Posterior vena cava (tissue), 2 donors: ENCODE measurements around the gene HTR6. TPM values are rescaled to one million over a fixed set of nuclear protein-coding genes. Genes with fewer than 3 reads are reported as not detected.
"Not testable (repeated sequence)": the region's sequence is repeated elsewhere in the genome, so short reads cannot be mapped to it uniquely, and the experiment has no call there.

Source experiments
- DNase-seq: peaks from one replicate; pipeline ENCODE4 v3.0.0-alpha.2; 2020; ENCODE audit warnings: low spot score
- intact Hi-C, 2 donors: fragments of 100-400 bp; cut with DNase I; formaldehyde crosslinking; loops; one replicate each; pipeline versions ENCODE4 v1.14.1 to v1.14.2; 2022 to 2023
- long read RNA-seq, 2 donors: library from polyadenylated mRNA; unstranded; transcript quantifications; one replicate each; pipeline ENCODE4 v2.0.0, GENCODE V29; 2020 to 2021
- total RNA-seq, 2 donors: library from RNA; stranded (reverse); fragmentation: NEBNext Ultra II Directional; extraction: Animal tissue kit (Norgen Biotek cat#: 25700); gene quantifications; one replicate each; pipeline ENCODE4 v1.2.1, GENCODE V29; 2021
- donor health status: DM: yes; HTN: yes; CAD: no.
- donor health status: DM: yes; HTN: yes; CAD: no.

Gene HTR6
- total RNA-seq: not detected
- long read RNA-seq, donor 1: 0 reads
- long read RNA-seq, donor 2: 0 reads

GRCh38 chr1:19664453-19665185 is at the start of gene HTR6:
TSS of gene HTR6 (plus strand) at chr1:19664875. CDS start at chr1:19665754, 879 bp downstream.
- no peak for DNase-seq
- intact Hi-C loops: no loop called here

- intact Hi-C loops: no loop called here
Measured at GRCh38 chr1:19615438-19615837, 49.2 kb upstream of the HTR6 start.

GRCh38 chr1:19616489-19616888 is 48.2 kb upstream of the HTR6 start:
- intact Hi-C loops: no loop called here
- no peak for DNase-seq

More at GRCh38 chr1:19615438-19615837, 49.2 kb upstream of the HTR6 start:
- no peak for DNase-seq

- intact Hi-C loops: no loop called here
Measured at GRCh38 chr1:19617376-19617775, 47.3 kb upstream of the HTR6 start.

GRCh38 chr1:19618428-19618827 is 46.2 kb upstream of the HTR6 start:
- intact Hi-C loops: no loop called here
- no peak for DNase-seq

More at GRCh38 chr1:19617376-19617775, 47.3 kb upstream of the HTR6 start:
- no peak for DNase-seq

GRCh38 chr1:19619697-19620384 is 44.8 kb upstream of the HTR6 start:
- no peak for DNase-seq
- intact Hi-C loops: no loop called here

- DNase-seq: no peak
- intact Hi-C loops: no loop called here
Measured at GRCh38 chr1:19620786-19621185, 43.9 kb upstream of the HTR6 start.

GRCh38 chr1:19621274-19621950 is 43.3 kb upstream of the HTR6 start:
- intact Hi-C loops: no loop called here
- no peak for DNase-seq

GRCh38 chr1:19622204-19622603 is 42.5 kb upstream of the HTR6 start:
- intact Hi-C loops: no loop called here

GRCh38 chr1:19623523-19623922 is 41.2 kb upstream of the HTR6 start:
- intact Hi-C loops: no loop called here
- no peak for DNase-seq

More at GRCh38 chr1:19622204-19622603, 42.5 kb upstream of the HTR6 start:
- DNase-seq: no peak

GRCh38 chr1:19625291-19625937 is 39.3 kb upstream of the HTR6 start:
- intact Hi-C loops: no loop called here
- DNase-seq: no peak

- intact Hi-C loops: no loop called here
- DNase-seq: no peak
Measured at GRCh38 chr1:19628879-19629278, 35.8 kb upstream of the HTR6 start.

GRCh38 chr1:19629357-19629756 is 35.3 kb upstream of the HTR6 start:
- intact Hi-C loops: no loop called here
- no peak for DNase-seq

GRCh38 chr1:19630192-19630591 is 34.5 kb upstream of the HTR6 start:
- DNase-seq, intact Hi-C loops: not testable (repeated sequence)

- intact Hi-C loops: no loop called here
- no peak for DNase-seq
Measured at GRCh38 chr1:19630720-19631395, 33.8 kb upstream of the HTR6 start.

- intact Hi-C loops: no loop called here
- DNase-seq: no peak
Measured at GRCh38 chr1:19632211-19632610, 32.5 kb upstream of the HTR6 start.

GRCh38 chr1:19633106-19633505 is 31.6 kb upstream of the HTR6 start:
- intact Hi-C loops: no loop called here
- no peak for DNase-seq

- DNase-seq, intact Hi-C loops: not testable (repeated sequence)
Measured at GRCh38 chr1:19635064-19635463, 29.6 kb upstream of the HTR6 start.

- DNase-seq: no peak
- intact Hi-C loops: no loop called here
Measured at GRCh38 chr1:19635646-19636045, 29.0 kb upstream of the HTR6 start.
